Suppressor macrophage treated with lipopolysaccharide for 1 hour (primary cell): ENCODE data around the gene TPRG1.

Source experiments
- DNase-seq, 3 donors: peaks; one replicate each; pipeline ENCODE4 v3.0.0-alpha.2; 2020 to 2022

The TPRG1 gene

DNA sequence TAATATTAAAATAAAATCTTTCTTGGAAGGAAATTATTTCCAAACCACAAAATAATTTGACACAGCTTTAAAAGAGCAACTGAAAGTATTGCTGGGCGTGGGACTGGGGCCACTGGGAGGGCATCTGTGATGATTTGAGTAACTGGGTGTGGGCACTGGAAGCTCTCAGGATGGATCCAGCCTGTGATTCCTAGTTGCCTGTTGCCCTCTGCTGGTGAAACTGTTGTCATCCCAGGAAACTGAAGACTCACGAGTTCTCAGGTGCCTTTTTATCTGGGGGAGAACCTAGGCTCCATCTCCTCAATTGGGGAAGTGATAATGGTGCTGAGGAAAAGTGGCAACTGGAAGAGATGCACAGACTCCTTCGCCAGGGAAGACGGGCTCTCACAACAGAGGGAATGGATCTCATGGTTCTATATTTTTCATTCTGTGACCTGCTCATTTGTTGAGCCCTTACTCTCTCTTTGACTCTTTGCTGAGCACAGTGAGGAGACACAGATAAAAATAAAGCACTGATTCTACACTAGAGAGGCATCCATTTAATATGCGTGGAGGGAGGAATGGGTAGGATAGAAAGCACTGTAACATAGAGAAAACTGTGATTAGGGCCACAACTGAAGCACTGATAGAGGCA is 61.6 kb downstream of the TPRG1 start:
- DNase-seq = peak in 2 of 3 donors; percentile 22 to 26

DNA sequence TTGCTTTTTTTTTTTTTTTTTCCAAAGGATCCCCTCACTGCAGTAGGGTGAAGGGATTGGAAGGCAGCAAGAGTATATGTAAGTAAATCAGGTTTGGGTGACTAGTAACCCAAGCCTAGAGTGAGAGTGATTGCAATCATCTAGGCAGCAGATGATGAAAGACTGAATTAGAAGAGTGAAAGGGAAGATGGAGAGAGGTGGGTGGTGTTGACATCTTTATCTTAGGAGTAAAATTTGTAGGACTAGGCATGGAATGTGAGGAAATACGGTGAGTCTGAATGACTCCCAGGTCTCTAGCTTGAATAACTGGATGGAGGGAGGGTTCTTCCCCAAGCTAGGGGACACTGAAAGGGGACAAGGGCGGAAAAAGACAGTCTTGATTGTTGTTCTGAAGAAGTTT is 63.4 kb downstream of the TPRG1 start:
- no peak for DNase-seq

DNA sequence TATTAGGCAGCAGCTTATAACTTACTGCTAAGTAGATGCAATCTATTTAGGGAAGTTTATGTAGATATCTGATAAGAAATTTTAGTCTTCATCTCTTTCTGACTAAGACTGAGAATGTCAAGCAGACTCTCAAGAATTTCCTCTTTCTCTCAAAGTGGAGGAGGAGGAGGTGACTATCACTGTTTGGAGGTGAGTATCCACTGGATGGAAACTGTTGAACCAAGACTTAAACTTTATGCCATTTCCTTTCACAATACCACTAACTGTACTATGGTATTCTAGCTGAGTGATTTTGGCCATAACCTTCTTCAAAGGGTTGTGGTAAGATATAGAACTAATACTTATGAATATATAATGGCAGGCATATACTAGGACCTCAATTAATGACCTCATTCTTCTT is 64.6 kb downstream of the TPRG1 start:
- DNase-seq = peak in 2 of 3 donors; percentile 17 to 34

DNA sequence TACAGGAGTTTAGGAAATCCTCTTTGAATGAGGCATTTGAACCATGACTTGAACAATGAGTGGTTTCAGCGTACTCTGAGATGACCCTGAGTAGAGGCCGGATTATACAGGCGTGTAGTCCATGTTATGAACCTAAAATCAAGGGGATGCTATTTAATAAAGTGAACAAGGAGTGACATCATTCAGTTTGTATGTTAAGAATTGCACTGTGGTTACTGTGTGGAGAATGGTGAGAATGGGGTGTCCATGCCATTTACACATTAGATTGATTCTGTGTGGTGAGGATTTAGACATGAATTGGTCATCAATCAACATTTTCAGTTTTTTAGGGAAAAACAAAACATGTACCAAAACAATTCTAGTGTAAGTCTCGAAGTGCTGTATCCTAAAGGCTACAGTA is 65.8 kb downstream of the TPRG1 start:
- no peak for DNase-seq

DNA sequence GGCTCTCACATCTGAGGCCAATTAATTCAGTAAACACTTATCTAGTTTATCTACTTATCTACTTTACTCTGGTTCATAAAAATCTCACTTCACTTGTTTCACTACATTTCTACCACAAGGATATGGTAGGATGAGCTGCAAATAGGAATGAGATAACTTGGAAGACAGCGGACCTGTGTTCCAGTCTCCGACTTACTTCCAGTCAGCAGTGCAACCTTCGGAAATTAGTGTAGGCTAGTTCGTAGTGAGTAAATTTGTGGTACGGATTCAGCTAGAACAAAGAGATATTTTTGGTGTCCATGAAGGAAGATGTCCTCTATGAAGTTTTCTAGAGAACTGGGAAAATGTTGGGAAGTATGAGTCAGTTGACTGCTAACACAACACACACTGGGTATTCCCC is 66.3 kb downstream of the TPRG1 start:
- no peak for DNase-seq

DNA sequence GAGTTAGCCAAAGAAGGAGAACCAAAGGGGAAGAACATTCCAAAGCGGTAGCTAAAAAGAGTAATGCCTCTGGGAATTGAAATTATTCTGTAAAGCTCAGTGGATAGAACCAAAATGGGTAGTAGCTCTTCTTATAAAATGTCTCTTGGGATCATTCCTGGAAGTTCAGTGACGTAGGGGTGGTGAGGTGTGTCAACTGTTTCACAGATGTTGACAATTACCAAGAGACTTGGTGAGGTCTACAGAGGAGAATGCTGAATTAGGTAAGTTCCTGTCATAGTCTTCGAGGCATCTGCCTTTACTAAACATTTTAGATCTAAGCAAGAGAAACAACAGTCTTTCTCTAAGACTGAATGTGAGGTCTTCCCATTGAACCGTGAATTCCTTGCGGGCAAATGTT is 67.8 kb downstream of the TPRG1 start:
- DNase-seq = no peak

DNA sequence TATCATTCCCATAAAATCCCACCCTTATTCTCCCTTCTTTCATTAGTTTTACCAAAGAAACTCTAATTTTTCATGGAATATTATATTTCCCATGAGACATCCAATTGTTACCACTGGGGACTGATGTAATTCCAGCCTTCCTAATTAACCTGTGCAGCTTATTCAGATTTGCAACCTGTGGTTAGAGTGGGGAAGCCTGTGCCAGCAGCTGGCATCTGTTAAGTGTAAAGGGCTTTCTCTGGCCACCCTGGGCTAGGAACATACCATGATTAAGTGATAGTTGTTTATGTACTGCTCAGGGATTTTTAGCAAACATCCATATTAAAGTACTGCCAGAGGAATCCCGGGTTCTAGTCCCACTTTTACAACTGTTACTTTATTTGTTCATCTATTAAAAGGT is 78.2 kb downstream of the TPRG1 start:
- DNase-seq = no peak

DNA sequence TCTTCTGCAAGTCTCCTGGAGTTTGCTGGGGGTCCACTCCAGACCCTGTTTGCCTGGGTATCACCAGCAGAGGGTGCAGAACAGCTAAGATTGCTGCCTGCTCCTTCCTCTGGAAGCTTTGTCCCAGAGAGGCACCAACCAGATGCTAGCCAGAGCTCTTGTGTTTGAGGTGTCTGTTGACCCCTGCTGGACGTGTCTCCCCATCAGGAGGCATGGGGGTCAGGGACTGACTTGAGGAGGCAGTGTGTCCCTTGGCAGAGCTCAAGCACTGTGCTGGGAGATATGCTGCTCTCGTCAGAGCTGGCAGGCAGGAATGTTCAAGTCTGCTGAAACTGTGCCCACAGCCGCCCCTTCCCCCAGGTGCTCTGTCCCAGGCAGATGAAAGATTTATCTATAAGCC is 86.5 kb downstream of the TPRG1 start:
- DNase-seq = no peak

DNA sequence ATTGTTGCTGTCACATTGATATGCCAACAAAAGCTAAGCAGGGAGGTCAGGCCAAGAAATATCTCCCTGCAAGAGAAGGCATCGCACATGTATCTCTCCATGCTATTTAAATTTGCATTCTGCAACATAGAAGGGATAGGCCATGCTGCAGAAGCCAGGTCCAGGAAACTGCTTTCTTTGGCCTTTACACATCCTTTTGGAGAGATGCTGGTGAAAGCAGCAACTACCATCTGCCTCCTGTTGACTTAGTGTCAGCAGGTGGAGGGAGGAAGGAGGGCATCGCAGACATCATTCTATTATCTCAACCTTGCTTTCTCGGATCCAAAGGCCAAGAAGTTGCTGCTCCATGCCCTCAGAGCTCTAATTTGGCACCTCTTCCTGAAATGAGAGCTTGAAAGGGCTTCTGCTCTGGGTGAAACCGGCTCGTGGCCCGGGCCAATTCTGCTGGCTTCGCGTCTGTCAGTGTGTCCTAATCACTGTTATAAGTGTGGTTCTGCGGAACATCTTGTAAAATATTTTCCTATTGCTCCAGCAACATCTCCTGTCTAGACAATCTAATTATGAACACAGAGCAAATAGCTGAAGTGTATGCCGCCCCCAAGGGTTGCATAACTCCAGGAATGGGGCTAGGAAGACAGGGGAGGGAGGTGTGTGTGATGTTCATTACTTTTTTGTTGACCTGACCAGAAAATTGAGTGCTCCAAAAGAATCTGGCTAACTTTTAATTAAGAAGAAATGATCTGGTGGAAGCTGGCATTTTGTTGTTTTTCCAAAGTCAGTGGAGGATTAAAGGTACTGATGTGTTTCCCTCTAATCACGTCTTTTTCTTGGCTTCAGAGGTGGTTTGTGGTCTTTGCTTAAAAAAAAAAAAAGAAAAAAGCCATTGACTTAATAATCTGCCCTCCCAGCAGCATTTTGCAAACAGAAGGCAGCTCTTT is 89.1 kb downstream of the TPRG1 start:
- DNase-seq = no peak

DNA sequence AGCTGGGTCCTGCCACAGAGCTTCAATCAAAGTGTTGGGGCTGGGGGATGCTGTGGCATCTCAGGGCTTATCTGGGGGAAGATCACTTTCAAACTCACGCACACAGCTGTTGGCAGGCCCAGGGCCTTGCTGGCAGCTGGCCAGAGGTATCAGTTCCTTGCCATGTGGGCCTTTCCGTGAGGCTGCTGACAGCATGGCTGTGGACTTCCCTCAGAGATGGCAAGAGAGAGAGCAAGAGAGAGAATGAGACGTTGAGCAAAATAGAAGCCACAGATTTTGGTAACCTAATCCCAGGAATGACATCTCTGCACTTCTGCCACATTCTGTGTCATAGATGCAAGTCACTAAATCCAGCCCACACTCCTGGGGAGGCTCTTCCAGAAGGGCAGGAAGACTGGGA is 91.0 kb downstream of the TPRG1 start:
- DNase-seq = peak in 2 of 3 donors; percentile 21 to 47

DNA sequence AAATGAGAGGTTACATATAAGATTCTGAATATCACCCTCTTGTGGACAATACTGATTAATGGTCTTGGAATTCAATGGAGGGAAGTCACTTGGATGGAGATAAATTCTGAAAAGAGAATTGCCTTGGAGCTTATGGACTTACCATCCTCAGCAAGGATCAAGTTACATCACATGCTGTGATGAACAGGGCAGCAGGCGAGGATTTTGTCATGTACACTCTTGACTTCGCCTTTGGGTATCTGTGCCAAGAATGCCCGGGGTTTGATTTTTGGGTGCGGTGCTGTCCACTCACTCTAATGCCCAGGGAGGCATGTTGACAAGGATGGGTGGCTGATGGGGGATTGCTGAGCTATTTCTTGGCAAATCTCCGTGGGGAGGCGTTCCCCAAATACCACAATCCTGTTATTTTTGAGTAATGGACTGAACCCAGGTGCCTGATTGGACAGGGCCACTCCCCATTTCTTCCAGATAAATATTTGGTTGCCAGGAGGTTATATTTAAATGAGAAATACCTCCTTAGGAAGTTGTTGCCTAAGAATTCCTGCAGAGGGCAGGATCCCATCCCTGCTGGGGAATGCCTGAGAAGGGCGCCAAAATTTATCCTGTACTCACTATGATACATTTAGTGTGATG is 96.3 kb downstream of the TPRG1 start:
- no peak for DNase-seq

DNA sequence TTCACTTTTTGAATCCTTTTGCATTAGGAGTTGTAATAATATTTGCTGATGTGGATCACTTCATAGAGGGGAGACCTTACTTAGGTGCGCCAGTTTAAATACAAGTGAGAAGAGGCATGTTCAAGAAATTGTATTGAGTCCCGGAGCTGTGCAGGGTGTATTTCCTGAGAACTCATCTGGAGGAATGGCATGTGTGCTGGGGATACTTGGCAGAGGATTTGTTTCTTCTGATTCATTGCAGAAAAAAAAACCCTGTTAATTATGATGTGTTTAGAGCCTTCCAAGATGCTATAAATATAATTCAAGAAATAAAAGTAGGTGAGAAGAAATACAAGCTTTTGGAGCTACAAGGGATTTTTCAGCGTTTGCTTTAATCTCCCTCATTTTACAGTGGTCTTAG is 97.6 kb downstream of the TPRG1 start:
- DNase-seq = no peak

DNA sequence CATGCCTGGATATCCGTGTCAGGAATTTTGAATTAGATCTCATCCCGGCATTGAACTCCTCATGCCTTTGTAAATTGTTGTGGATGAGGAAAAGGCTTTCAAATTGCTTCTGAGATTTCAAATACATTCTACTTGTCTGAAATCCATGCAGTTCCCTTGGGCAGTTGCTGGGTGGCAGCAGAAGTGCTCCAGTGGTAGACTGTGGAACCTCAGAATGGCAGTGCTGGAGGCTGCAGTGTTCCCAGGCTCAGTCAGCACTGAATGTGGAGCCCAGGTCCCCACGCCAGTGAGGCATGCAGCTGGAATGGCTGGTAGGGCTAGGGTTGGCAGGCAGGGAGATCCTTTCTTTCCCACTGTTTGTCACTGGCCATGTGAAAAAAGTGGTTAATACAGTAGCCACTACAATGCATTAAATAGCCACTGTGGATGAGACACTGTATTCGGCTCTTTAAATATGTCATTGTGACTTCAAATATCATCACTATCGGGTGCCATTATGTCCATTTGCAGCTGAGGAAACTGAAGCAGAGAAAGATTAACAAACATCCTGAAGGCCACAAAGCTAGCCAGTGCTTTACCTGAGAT is 98.6 kb downstream of the TPRG1 start:
- DNase-seq = peak in 2 of 3 donors; percentile 17 to 18

DNA sequence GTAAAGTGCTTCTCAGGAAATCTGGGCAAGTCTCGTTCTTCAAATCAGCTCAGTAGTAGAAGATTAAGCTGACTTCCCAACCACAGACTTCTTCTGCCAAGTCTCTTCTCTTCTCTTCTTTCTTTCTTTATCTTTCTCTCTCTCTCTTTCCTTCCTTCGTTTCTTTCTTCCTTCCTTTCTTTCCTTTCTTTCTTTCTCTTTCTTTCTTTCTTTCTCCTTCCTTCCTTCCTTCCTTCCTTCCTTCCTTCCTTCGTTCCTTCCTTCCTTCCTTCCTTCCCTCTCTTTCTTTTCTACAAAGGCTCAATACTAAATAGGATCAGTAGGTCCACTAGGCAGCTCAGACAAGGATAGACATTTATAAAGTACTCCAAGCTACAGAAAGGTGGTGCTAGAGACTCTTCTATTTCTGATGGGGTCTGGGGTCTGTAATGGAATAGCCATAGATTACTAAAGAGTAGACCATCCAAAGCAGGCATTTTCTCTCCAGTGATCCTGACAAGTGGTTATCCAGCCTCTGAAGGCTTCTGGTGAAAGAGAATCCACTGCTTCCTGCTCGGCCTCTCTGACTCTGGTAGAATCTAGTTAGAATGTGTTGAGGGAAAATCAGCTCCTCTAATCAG is 100.8 kb downstream of the TPRG1 start:
- DNase-seq = no peak

DNA sequence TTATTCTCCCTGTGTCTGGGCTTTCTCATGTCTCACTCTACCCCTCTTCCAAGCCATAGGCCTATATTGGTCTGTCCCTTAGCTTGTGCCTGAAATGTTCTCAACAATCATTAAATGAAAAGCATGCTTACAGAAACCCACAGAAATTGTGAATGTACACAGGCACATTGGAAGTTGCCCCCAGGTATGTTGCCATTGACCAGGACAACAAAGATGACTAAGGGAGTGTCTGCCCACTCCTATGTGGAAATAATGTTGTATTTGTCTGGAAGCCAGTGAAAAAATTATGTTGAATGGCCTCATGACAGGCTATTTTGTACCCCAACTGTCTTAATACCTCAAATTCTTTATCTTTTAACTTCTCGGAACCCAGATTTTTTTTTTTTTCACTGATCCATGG is 102.0 kb downstream of the TPRG1 start:
- peak in 1 of 3 donors; percentile 33 for DNase-seq

DNA sequence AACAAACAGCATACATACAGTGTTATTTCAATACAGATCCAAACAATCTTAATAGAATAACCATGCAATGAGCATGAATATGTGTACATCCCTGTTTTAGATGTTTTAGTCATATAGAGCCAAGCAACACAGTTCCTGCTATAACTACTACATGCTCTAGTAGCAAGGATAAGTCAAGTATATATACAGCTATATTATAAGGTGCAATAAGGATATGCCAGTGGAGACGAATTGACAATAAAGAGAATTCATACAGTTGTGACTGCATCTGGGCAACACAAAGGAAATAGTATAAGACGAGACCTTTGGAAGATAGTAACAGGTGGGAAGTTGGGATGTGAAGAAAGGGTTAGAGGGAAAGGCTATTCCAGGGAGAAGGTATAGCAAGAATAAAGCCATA is 103.4 kb downstream of the TPRG1 start:
- DNase-seq = no peak

DNA sequence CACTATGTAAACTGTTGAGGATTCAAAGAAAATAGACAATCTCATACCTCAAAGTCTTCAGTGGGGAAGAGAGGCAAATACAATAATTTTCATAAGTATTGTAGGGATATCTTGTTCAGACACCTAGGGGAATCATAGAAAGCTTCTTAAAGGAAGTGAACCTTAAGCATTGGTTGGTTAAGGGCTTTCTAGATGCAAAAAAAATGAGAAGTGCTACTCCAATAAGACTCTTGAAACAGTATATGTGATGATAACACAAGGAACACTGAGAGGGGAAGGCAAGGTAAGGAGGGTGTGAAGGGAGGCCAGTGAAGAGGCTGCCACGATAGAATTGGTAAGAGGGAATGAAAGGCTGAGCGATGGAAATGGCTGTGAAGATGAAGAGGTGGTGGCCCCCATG is 104.1 kb downstream of the TPRG1 start:
- peak in 1 of 3 donors; percentile 8 for DNase-seq

DNA sequence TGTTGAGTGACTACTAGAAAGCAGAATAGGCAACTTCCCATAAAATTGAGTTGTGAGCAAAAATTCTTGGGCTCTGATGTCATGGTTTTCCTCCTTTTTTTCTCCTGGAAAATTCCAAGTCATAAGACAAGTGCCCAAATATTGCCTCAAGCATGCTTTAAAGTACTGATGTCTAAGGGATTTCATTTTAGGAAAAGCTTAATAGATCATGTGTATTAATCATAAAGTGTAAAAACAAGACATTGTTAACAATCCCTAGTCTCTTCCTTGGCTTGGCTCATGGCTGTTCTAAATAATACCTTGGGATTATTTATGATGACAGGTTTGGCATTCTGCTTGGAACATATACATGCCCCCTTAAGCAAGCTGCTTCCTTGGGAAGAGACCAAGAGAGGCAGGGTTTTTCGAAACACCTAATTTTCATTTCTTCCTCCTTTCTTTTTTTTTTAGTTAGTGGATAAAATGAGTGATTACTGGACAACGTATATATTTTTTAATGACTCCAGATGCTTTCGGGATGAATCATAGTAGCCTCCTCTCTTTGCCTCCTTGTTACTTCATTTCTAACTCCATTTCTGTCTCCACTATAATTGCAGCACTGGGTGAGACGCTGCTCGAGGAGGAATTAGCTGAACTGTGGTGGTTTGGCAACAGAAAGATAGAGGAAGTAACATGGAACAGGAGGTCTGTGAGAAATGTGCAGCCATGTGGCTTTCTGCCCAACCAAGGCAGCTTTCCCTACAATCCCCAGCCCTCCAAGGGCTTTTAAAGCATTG is 104.9 kb downstream of the TPRG1 start:
- peak; percentile 64 to 80 (median 79) for DNase-seq

DNA sequence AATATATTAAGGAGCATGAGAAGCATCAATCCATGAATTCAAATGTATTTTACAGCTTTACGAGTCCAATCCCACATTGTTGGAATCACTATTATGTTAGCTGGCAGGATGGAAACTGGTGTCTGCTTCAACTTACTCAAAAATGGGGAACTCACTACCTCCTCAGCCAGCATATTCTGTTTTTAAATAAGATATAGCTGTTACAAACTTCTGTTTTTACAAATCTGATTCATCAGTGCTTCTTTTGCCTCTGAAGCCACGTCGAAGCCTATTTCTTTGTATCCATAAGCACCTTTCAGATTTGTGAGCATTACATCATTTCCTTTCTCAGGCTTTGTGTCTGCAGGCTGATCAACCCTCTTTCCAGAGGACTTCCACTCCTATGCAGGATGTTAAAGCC is 105.9 kb downstream of the TPRG1 start:
- DNase-seq = peak; percentile 23 to 69 (median 64)

DNA sequence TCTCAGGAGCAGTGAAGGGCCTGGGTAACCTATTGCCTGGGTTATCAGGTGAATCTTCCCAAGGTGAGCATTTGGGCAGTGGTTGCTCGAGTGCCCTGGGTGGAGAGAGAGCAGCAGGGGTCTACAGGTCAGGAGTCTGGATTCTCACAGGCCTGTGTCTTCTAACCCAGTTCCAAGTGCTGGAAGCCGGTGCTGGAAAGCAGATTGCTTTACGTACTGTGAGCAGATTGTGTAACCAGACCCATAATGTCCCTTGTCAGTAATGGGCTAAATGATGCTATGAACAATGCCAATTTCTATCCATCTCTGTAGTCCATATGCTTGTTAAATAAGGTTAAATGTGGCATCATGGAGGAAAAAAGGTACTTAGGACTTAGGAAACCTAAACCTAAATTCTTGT is 106.5 kb downstream of the TPRG1 start:
- DNase-seq = no peak

DNA sequence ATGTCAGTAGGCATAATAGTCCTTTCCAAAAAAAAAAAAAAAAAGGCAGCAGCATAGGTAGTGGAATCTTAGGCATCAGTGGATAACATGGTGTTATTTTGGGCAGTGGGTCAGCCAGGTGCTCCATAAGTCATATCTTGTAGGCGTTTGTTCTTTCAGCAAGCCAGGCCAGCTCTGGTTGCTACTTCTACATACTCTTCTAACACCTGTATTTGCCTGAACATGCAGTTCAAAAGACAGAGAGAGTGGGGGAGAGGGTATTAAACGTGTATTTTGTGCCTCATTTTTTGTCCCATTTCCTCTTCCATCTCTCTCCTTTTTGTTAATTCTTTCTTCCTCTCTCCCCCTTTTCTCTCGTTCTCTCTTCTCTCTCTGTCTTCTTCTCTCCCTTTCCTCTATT is 110.4 kb downstream of the TPRG1 start:
- no peak for DNase-seq

DNA sequence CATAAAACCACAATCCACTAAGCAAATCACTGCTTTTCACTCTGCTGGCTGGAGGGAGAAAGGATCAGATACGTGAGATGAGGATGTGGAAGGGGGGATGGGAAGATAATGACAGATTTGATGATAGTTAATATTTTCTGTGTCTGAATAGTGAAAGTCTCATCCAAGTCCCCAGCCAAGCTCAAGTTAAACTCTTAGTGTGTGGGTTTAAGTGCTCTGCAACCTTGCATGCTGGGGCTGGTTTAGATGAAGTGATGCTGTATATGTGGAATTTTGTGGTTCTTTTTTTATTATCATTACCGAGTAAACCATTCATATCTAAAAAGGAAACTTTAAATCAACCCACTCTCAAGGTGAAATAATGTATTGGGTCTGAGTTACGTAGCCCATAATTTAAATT is 111.0 kb downstream of the TPRG1 start:
- DNase-seq = no peak
